NCI-H1694 treated with DMSO at 0.1 percent for 48 hours (cell line): Measurements from ENCODE around the gene DYSF.
"Not testable (repeated sequence)": the region's sequence is repeated elsewhere in the genome, so short reads cannot be mapped to it uniquely, and the experiment has no call there.

ENCODE experiments used
- DNase-seq: peaks from one replicate; lab custom pipeline; 2025; lab: John Stamatoyannopoulos, UW

Gene DYSF

GRCh38 chr2:71472019-71472418, 18.7 kb downstream of the DYSF start:
- DNase-seq, result no peak

- no peak for DNase-seq
Measured at GRCh38 chr2:71473346-71474031, 20.1 kb downstream of the DYSF start.

- DNase-seq, result no peak
Measured at GRCh38 chr2:71474116-71474743, 20.9 kb downstream of the DYSF start.

- DNase-seq, result no peak
Measured at GRCh38 chr2:71474744-71475397, 21.5 kb downstream of the DYSF start.

GRCh38 chr2:71476495-71476894, 23.1 kb downstream of the DYSF start:
- no peak for DNase-seq

GRCh38 chr2:71477231-71477691, 23.9 kb downstream of the DYSF start:
- DNase-seq, result no peak

- DNase-seq, result no peak
Measured at GRCh38 chr2:71478806-71479205, 25.4 kb downstream of the DYSF start.

GRCh38 chr2:71479261-71479660, 25.9 kb downstream of the DYSF start:
- no peak for DNase-seq

GRCh38 chr2:71481111-71481510, 27.8 kb downstream of the DYSF start:
- no peak for DNase-seq

- DNase-seq, result no peak
Measured at GRCh38 chr2:71482055-71482454, 28.7 kb downstream of the DYSF start.

GRCh38 chr2:71483246-71483645, 29.9 kb downstream of the DYSF start:
- no peak for DNase-seq

- no peak for DNase-seq
Measured at GRCh38 chr2:71484354-71484753, 31.0 kb downstream of the DYSF start.

GRCh38 chr2:71486881-71487640, 33.7 kb downstream of the DYSF start:
- no peak for DNase-seq

GRCh38 chr2:71491551-71491950, 38.2 kb downstream of the DYSF start:
- not testable (repeated sequence) for DNase-seq

- no peak for DNase-seq
Measured at GRCh38 chr2:71492112-71492511, 38.8 kb downstream of the DYSF start.

GRCh38 chr2:71494091-71494490, 40.7 kb downstream of the DYSF start:
- DNase-seq, result no peak

GRCh38 chr2:71494523-71495155, 41.3 kb downstream of the DYSF start:
- DNase-seq, result no peak

- DNase-seq, result no peak
Measured at GRCh38 chr2:71496156-71496770, 42.9 kb downstream of the DYSF start.

GRCh38 chr2:71498261-71498701, 44.9 kb downstream of the DYSF start:
- DNase-seq, result no peak

- DNase-seq, result no peak
Measured at GRCh38 chr2:71499691-71500090, 46.3 kb downstream of the DYSF start.

GRCh38 chr2:71500426-71501079, 47.2 kb downstream of the DYSF start:
- no peak for DNase-seq
